GM19240 (cell line): Measurements from ENCODE around the gene SLC35E1.
A peak's percentile ranks its signal among the peaks of the same experiment; 100 is the strongest.

Experiments
- DNase-seq: peaks from one replicate; pipeline ENCODE4 v3.0.0; 2011; ENCODE audit warnings: low spot score; ENCODE audit not compliant: insufficient read length

The SLC35E1 gene

GRCh38 chr19:16598848-16599247 lies 26.6 kb upstream of the SLC35E1 start:
- no peak for DNase-seq

DNA sequence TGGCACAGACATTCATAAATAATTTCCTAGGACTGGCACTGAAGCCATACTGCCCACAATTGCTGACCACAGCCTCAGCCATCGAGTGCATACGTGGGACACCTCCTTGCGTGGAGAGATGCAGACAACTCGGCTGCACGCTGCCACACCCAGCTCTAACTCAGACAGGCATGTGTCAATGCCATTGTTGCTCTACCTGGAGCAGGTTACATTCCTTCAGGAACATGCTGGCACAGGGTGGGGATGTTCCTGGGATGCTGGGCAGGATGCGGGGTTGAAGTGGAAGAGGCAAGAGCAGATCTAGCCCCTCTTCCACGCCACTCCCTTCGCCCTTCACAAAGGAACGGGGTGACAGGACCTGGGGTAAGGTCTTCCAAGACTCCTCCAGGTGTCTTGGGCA lies 24.2 kb upstream of the SLC35E1 start:
- no peak for DNase-seq

GRCh38 chr19:16595097-16595496 lies 22.9 kb upstream of the SLC35E1 start:
- no peak for DNase-seq

DNA sequence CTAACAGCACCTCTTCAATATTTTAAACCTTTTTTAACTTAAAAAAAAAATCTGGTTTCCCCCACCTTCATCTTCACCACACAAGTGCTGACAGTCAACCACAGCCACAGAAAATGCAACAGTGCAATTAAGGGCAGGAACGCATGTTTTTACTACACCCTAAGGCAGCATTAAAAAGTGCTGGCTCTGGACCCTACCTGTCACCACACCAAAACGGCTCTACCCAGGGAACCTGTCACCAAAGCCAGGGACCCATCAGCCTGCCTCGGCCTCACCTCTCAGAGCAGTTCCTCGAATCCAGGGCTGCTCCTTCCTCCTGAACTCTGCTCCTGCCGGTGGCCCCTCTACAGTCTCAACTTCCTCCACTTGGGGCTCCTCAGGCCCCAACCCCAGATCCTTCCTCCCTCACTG lies 22.5 kb upstream of the SLC35E1 start:
- no peak for DNase-seq

DNA sequence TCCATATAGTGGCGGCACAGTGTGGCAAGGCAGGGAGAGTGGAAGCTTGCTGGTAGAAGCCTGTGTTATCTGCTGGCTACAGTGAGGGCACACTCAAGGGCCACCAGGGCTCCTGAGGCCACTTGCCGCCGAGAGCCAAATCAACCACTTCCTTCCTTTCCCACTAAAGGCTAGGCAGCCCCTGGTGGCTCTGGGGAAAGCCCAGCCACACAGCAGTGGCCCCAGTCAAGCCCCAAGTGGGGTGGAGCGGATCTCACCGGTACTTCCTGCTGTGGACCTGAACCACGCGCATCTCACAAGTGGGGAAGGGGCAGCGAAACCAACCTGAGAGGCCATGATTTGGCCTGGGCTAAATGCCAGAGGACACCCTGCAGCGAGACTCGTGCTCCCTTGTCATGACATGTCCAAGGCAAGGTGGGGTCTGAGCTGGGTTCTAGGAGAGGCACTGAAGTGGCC lies 21.9 kb upstream of the SLC35E1 start:
- DNase-seq = no peak

DNA sequence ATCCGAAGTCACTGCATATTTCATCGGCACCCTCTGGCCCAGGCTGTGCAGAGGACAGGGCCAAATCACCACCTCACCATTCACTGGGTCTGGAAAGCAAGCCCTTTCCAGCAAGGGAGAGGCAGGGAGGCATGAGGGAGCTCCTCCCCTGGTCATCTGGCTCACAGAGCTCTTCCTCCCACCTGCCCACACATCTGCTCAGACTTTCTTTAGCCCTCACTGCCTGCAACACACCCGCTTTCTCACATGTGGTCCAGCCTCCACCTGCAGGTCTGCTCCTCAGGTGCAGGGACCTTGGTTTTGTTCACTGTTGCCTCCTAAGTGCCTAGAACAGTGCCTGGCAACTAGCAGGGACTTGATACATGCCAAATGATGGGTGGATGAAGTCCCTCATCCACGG lies 21.0 kb upstream of the SLC35E1 start:
- no peak for DNase-seq

GRCh38 chr19:16591803-16592556 lies 19.8 kb upstream of the SLC35E1 start:
- DNase-seq = no peak

DNA sequence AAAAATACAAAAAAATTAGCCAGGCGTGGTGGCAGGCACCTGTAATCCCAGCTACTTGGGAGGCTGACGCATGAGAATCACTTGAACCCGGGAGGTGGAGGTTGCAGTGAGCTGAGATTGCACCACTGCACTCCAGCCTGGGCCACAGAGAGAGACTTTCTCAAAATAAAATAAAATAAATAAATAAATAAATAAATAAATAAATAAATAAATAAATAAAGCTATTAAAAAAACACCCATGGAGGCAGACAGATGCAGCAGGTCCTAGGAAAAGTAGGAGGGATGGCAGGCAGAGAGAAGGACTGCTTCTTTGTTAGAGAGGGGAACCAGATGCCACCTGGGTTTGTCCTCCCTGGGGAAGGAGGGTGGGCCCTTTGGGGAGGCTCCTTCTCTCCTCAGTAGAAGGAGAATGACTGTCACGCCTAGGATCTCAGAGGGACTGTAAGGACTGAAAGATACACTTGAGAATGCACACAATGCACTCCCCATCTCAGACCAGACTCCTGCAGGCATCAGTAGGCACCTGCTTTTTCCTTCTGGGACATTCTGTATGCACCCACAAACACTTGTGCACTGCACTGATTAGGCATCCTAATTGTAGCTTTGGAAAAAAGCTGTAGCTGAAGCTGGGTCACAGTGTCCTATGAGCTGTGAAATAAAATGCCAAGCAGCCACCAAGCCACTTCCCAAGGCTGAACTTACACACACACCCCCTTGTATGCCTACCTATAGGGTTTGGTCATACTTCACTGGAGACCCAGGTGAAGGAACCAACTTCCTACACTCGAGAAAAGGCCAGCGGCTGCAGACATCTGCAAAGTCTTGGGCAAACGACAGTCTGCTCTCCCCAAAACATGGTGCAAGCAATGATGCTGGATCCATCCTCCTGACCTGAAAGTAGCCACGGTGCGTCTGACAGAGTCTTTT lies 18.9 kb upstream of the SLC35E1 start:
- no peak for DNase-seq

- no peak for DNase-seq
Observed at GRCh38 chr19:16589917-16590316, 17.7 kb upstream of the SLC35E1 start.

GRCh38 chr19:16588824-16589577 lies 16.8 kb upstream of the SLC35E1 start:
- no peak for DNase-seq

DNA sequence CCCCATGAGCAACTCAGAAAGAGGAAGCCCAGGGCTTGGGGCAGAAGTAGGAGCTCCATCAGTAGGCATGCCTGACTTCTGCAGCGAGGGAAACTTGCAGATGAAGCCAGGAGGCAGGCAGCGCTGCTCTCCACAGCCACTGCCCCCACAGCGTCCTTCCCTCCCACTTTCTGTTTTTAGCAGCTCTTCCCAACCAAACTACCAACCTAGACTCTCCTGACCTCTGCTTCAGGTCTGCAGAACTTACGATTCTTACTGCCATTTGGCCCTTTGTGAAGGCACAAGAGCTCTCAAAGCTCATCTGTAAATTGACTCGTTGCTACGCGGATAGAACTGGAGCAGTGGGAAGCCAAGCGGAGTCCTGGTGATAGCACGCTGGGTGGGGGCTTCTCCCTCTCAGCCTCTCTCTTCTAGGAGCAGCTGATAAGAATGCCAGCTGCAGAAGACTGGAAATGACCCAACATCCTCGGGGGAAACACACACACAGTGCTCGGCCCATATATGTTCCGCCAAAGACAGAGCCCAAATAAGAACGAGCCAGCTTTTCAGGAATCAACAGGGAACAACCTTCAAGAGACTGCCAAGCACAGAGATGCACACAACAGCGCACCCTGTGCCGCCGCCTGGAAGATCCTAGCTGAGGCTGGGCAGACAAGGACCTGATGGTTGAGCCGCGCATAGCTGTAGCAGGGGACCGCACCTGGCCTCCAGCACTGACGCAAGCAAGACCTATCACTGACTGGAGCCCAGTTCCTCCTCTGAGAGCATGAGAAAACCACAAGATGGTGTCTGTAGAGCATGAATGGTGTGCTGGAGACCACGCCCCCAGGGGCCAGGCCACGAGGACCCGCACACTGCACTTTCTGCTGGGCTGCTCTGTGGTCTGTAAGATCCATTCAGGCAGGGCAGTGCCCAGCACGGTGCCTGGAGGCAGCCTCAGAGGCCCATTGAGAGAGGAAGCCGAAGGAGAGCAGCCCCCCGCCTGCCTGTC lies 15.9 kb upstream of the SLC35E1 start:
- DNase-seq = peak; percentile 65

GRCh38 chr19:16586991-16587832 lies 15.0 kb upstream of the SLC35E1 start:
- no peak for DNase-seq

GRCh38 chr19:16586477-16586871 lies 14.3 kb upstream of the SLC35E1 start:
- no peak for DNase-seq

GRCh38 chr19:16585808-16586476 lies 13.7 kb upstream of the SLC35E1 start:
- no peak for DNase-seq

DNA sequence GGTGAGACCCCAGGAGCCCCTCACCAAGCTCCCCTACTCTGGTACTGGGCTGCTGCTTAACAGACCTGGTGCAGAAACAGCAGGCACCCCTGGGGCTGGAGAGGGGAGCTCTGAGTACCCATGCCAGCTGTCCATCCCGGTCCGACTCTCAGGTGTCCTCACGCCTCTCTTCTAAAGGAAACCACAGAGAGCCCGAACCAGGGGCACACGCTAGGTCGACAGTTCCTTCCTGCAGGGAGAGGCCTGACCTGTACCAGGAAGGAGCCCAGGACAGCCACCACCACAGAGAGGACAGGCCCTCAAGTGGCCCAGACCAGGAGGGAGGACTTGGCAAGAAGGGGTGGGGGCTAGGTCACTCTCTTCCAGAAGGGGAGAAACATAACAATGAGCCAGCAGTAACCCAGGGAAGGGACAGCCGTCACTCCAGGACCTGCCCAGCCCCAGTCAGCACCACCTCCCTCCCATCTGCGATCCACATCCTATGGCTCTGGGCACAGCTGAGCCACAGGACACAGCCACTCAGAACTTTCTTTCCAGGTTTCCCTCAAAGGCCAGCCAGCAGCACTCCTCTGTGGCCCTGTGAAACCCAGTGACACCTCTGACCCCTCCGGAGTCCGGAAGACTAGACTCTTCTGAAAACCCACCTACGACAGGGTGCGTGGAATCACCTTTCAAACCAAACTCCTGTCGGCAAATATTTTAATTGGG lies 13.0 kb upstream of the SLC35E1 start:
- no peak for DNase-seq

DNA sequence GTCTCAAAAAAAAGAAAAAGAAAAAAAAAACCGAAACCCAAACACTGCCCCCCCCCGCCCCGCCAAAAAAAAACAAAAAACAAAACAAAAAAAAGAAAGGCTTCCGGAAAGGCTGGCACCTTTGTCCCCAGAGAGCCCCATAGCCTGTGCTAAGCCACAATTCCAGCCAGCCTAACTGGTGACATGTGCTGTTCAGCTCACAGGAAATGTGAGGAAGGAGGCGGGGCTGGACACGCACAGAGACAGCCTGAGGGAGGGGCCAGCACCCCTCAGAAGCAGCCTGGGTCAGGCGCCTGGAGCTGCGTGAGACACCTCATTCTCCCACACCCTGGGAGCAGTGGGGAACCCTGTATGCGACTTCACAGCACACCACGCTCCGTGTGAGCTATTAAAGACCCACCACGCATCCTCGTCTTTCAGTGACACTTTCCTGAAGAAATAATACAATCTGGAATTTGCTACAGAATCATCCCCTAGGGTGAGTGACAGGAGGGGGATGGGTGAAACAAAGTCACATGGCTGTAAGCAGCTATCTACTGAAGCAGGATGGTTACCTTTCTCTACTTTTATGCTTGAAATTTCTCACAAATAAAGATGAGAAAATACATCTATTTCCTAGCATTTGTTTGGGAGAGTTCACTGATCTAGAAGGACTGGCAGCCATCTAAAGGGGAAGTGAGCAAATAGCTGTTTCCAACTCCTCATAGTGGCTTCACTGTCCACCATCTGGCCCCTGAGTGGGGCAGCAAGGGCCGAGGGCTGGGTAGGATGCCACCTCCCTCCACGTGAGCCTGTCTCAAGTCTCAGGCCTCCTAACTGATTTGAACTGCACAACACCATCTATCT lies 12.3 kb upstream of the SLC35E1 start:
- DNase-seq = peak; percentile 86

GRCh38 chr19:16582486-16583261 lies 10.5 kb upstream of the SLC35E1 start:
- DNase-seq = no peak
